ENCODE measurements around the gene SRSF1.

SRSF1 gene

DNA sequence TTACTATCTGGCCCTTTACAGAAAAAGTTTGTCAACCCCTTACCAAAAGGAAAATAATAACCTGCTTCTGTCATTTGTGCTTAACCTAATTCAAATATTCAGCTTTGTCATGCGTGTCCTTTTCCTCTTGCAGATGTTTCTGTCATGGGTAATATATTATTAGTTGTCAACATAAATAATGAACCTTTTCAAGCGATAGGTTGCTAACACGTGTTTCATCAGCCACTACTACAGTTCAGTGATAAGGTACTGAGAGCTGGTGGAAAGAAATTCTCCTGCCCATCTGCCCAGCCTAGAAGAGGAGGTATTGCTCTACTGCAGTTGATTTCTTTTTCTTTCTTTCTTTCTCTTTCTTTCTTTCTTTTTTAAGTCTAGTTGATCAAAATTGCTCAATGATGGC is 12.0 kb upstream of the SRSF1 start:
- DNase-seq (ENCODE audit: low read depth in 3 of 3) = no peak

GRCh38 chr17:58010067-58010799 is 3.2 kb upstream of the SRSF1 start:
- no peak for DNase-seq (ENCODE audit: low read depth in 3 of 3)

DNA sequence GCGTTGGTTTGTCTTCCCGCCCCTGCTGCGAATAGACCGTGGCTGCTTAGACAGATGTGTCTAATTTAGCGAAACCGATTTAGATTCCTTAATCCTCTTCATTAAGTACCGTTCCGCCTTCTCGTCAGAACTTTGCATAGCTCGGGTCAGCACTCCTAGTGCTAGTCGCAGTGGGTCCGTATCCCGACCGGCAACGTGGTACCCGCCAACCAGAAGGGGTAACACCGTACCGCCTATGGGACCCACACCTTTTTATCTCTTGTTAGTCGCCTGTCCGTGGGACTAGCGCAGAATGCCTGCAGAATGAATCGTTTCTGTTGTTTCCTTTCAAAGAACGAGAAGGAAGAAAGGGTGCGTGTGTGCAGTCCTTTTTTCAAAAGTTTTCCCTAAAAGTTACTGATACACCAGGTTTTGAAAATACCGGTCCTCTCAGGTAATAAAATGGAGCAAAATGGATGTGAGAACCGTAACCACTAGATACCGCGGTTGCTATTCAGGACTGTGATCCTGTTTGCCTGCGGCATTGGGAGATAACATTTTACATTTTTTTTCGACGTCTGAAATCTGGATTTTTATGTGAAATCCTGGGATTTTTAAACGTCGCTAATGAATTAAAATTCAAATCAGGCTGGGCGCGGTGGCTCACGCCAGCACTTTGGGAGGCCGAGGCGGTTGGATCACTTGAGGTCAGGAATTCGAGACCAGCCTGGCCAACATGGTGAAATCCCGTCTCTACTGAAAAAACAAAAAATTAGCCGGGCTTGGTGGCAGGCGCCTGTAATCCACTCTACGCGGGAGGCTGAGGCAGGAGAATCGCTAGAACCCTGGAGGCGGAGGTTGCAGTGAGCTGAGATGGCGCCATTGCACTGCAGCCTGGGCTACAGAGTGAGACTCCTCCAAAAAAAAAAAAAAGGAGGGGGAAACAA is 998 bp upstream of the SRSF1 start:
- no peak for DNase-seq (ENCODE audit: low read depth in 3 of 3)

DNA sequence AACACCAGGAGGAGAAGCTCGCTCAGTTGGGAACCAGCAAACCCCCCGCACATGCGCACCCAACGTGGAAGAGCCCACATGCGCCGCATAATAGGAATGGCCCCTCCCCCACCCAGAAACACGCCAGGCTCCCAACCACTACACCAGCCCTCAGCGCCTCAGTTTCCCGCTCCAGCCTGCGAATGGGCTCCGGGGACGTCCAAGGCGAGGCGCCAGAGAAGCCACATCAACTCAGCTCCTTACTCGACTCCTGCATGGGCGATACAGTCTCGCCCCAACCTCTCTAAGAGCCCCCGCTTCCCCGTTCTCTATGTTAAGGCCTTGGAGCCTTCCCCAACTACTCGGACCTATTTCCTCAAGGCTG is 504 bp downstream of the SRSF1 start:
- peak in 2 of 3 experiments; percentile 43 to 58 for DNase-seq (ENCODE audit: low read depth in 3 of 3)

DNA sequence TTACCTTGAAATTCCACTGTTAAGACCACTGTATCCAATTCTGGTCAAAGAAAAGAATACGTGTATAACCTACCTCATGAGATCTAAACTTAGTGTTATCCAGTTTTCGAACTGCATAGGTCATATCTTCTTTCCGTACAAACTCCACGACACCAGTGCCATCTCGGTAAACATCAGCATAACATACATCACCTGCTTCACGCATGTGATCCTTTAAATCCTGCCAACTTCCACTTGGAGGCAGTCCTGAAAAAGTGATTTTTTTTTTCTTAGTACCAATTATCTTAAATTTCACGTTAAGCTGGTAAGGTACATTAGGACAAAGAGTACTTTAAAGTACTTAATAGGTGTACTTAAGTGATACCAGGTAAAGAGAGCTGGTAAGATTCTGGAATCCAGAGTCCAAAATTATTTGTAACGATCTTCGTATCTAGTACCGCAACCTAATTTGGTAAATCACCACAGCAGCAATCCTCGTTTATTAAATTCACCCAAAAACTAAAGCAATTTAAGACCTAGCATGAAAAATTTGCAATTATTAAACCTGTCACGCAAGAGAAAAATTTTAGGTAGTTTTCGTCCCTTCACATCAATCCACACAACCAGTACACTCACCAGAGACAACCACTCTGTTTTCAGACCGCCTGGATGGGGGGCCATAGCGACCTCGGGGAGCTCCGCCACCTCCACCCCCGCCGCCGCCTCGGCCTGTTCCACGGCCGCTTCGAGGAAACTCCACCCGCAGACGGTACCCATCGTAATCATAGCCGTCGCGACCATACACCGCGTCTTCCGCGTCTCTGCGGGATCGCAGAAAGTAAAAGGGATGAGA is 1.1 kb downstream of the SRSF1 start:
- DNase-seq (ENCODE audit: low read depth in 3 of 3) = peak in 1 of 3 experiments; percentile 44

DNA sequence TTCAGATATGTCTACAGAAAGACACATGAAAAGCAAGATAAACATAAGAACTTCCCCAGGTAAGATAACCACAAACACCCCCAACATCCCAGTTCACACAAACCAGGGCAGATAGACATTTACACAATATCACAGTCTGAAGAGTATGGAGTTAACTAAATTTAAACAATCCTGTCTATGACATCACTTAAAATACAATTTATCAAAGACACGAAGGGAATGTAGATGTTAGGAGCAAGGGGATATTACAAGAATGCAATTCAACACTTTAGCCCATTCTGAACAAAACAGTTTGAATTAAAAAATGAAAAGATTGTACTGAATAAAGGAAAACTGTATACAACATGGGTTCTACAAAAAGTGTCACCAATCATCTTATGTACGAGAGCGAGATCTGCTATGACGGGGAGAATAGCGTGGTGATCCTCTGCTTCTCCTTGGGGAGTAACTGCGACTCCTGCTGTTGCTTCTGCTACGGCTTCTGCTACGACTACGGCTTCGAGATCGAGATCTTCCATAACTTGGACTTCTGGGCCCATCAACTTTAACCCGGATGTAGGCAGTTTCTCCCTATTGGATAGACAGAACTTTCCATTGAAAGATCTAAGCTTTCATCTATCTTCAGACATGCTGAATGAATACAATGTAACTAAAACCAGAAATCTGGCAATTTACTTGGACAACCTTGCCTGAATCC is 1.9 kb downstream of the SRSF1 start:
- no peak for DNase-seq (ENCODE audit: low read depth in 3 of 3)

- no peak for DNase-seq (ENCODE audit: low read depth in 3 of 3)
These were observed 3.0 kb downstream of the SRSF1 start for GRCh38 chr17:58004060-58004459.

GRCh38 chr17:58002973-58003372 is 4.1 kb downstream of the SRSF1 start:
- no peak for DNase-seq (ENCODE audit: low read depth in 3 of 3)

- DNase-seq (ENCODE audit: low read depth in 3 of 3) = no peak
These were observed 4.7 kb downstream of the SRSF1 start for GRCh38 chr17:58002154-58002948.

DNA sequence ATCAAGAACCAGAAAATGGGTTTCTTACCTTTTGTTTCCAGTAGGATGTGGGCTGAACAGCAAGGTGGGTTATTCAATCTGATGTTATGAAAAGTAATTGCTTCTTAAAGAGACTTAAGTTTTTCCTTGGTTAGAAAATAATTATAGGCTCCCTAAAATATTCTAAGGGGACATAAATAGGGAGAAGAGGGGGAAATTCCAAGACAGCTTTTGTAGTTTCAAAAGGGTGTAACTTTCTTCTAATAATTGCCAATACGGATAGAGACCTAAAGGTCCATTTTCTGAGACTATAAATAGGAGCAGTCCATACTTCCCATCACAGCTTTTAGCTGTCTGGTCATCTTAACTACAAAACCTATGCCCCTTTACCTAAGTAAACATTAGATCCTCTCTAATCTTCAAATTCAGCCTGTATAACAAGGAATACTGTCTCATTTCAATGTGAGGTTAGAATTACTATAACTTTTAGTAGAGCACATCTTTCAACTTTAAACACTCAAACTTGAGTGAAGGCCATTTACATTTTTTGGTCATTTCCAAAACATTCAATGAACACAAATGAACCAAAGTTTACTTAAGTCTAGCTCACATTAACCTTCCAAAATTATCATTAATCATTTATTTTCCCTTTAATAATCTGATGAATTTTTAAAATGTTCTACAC is 5.5 kb downstream of the SRSF1 start:
- DNase-seq (ENCODE audit: low read depth in 3 of 3) = no peak

GRCh38 chr17:57999496-58000017 is 7.5 kb downstream of the SRSF1 start:
- no peak for DNase-seq (ENCODE audit: low read depth in 3 of 3)

DNA sequence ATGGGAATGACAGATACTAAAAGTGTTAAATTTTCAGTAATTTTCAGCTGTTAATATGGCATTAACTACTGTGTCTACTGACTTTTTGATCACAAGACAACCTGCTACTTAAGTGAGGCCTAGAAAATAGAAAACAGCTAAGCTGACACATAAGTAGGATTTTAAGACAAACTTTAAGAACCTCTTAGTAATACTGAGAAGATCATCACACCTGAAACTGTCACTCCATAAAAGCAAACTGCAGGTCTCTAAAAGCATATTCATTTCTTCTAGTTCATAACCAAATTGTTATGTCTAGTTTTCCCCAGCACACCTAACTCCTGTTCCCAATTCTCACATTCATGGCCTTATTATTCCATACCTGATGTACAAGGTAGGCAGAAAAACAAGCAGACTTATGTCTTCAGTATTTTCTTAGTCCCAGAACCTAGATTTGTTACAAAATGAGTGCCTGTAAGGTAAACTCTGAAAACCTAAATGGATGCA is 8.0 kb downstream of the SRSF1 start:
- no peak for DNase-seq (ENCODE audit: low read depth in 3 of 3)

DNA sequence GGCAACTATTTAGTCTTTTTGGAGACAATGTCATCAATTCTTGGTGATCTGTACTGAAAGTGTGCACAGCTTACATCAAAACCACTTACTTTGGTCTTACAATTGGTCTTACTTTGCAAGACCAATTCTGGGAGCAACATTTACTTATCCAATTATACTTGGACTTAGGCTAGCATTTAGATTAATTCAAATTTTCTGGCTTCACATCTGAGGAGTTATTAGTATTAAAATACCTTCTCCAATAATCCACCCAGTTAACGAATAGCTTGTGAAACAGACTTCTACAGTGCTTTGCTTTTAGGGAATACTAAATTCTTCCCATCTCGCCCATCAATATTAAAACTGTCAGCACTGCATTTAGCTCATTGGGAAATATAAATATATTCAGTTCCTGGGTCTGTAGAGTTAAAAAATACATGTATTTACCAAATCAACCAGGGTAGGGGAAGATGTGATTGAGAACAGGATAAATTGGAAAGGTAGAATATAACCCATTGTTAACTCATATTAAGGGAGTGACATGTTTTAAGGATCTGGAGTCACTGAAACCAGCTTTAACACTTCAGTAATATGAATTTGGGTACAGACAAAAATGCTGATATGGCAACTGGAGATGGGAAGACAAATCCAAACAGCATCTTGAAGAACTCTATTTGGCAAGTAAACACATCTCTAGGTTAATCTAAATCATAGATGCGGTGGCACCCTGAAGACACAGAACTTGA is 9.8 kb downstream of the SRSF1 start:
- no peak for DNase-seq (ENCODE audit: low read depth in 3 of 3)

- DNase-seq (ENCODE audit: low read depth in 3 of 3) = peak in 2 of 3 experiments; percentile 31 to 34
These were observed 11.7 kb downstream of the SRSF1 start for GRCh38 chr17:57995076-57995956.

DNA sequence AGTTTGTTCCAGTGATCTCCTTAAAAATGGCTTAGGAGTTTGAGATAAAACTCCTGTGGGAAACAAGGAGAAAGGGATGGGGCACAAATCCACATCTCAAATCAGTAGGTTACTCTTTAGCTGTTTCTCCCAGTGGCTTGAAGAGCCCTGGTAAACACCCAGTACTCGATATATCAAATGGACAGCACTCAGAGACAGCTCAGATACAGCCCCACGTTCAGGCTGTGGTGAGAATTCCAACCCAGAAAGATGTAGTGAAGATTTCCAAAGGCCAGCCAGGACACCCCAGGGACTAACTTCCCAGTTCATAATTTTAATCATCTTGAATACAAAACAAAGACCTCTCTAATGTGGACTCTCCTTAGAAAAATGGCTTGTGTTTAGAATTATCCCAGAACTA is 12.6 kb downstream of the SRSF1 start:
- no peak for DNase-seq (ENCODE audit: low read depth in 3 of 3)

- no peak for DNase-seq (ENCODE audit: low read depth in 3 of 3)
These were observed 13.3 kb downstream of the SRSF1 start for GRCh38 chr17:57993471-57994365.

DNA sequence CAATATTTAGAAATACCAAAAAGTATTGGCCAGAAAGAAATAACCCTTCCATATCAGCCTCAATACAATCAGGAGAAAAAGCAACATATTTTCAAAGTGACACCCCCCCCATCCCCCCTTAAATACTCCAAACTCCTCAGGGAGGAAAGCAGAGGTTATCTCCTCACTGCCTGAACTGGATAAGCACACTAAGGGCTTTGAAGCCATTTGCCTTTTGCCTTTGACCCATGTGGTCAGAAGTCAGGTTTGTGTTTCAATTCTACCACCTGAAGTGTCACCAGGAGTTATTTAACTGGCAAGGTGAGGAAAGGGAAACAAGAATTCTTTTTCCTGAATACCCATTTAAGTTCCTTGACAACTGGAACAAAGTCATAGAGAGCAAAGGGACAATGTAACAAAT is 15.5 kb downstream of the SRSF1 start:
- no peak for DNase-seq (ENCODE audit: low read depth in 3 of 3)

Measured in stimulated activated CD4-positive, alpha-beta T cell treated with anti-CD3 and anti-CD28 coated beads, TNF-alpha, amount 100 ng/mL, for 4 hours (primary cell).